T-cell (primary cell): Measurements from ENCODE around the gene PFKFB2. TPM values are rescaled to one million over a fixed set of nuclear protein-coding genes. Genes with fewer than 3 reads are reported as not detected.

ENCODE experiments used
- total RNA-seq, 35 experiments: library from RNA in 6 of 35; stranded (reverse) in 6 of 35; fragments of 120-200 nt in 1 of 35; gene quantifications; one replicate each; pipeline versions ENCODE4 v1.2.1 to v1.2.4 and lab custom pipeline; 2013 to 2026

PFKFB2 gene
- total RNA-seq, 5 donors from 2014 or later (not counting 1 experiment from before 2014, with no cell fraction given): 1.6 to 4.7 (median 3.2) TPM

Other genes with a start within 250 kb of the PFKFB2 start
- not detected for gene IL20, start 187.7 kb upstream of the PFKFB2 start, total RNA-seq
- under 1 TPM in 2 of 5 donors, not detected in 3; 0.18 to 0.22 TPM for gene IL24, start 155.8 kb upstream of the PFKFB2 start, total RNA-seq
- 100 to 1,000 TPM; 275 to 576 (median 453) TPM for gene FCMR, start 131.3 kb upstream of the PFKFB2 start, total RNA-seq
- gene PIGR, start 106.8 kb upstream of the PFKFB2 start, total RNA-seq: 1 to 10 TPM in 3 of 5 donors, not detected in 2; 2.7 to 6.7 (median 3.2) TPM
- not detected for gene FCAMR, start 82.8 kb upstream of the PFKFB2 start, total RNA-seq
- gene C1orf116, start 20.5 kb upstream of the PFKFB2 start, total RNA-seq: under 1 TPM; 0.08 to 0.29 (median 0.14) TPM
- gene YOD1, start 2.1 kb upstream of the PFKFB2 start, total RNA-seq: 10 to 100 TPM in 2 of 5 donors, 1 to 10 TPM in 3; 7.8 to 13.5 (median 8.7) TPM
- gene C4BPB, start 35.6 kb downstream of the PFKFB2 start, total RNA-seq: 1 to 10 TPM in 2 of 5 donors, under 1 TPM in 2, not detected in 1; 0.66 to 4.8 (median 1.0) TPM
- gene C4BPA, start 51.0 kb downstream of the PFKFB2 start, total RNA-seq: under 1 TPM in 3 of 5 donors, not detected in 2; 0.60 to 0.72 (median 0.70) TPM